Muscle layer of duodenum (tissue), 2 donors: ENCODE measurements around the gene MAPKAPK3.

Experiments used
- H3K27ac ChIP-seq: one replicate; pipeline ENCODE4 v1.7.0; 2013; ENCODE audit warnings: mild to moderate bottlenecking, low read length
- H3K27me3 ChIP-seq: one replicate; pipeline ENCODE4 v1.7.0; 2013; ENCODE audit warnings: low read depth, mild to moderate bottlenecking, control low read depth, low read length
- H3K36me3 ChIP-seq, 2 donors: one replicate each; pipeline ENCODE4 v1.7.0; 2013; ENCODE audit warnings: low read length in 2 of 2, control low read depth in 1 of 2, mild to moderate bottlenecking in 1 of 2; ENCODE audit not compliant: insufficient read depth in 2 of 2, control insufficient read depth in 1 of 2
- H3K4me1 ChIP-seq, 2 donors: one replicate each; pipeline ENCODE4 v1.7.0; 2013; ENCODE audit warnings: low read length in 2 of 2, mild to moderate bottlenecking in 2 of 2, control low read depth in 1 of 2, moderate library complexity in 1 of 2; ENCODE audit not compliant: insufficient read depth in 2 of 2, control insufficient read depth in 1 of 2
- H3K4me3 ChIP-seq, 2 donors: one replicate each; pipeline ENCODE4 v1.7.0; 2013; ENCODE audit warnings: low read length in 2 of 2, low read depth in 1 of 2, mild to moderate bottlenecking in 1 of 2
- H3K9me3 ChIP-seq, 2 donors: one replicate each; pipeline ENCODE4 v1.7.0; 2013; ENCODE audit warnings: low read length in 2 of 2, control low read depth in 1 of 2, mild to moderate bottlenecking in 1 of 2; ENCODE audit not compliant: control insufficient read depth in 1 of 2
- donor health status: healthy.

The MAPKAPK3 gene

GRCh38 chr3:50604110-50604621 lies 12.8 kb upstream of the MAPKAPK3 start:
- Histone ChIP-seq H3K36me3 (peaks cover 29 to 30% of the 10 kb centered on the region in 2 donors), H3K9me3 (no peaks in the 10 kb centered on the region), H3K27me3 (no peaks in the 10 kb centered on the region), H3K27ac (no peak overlapping the region), H3K4me3 (no peak overlapping the region), H3K4me1 (peaks cover 36 to 39% of the 10 kb centered on the region in 2 donors)

DNA sequence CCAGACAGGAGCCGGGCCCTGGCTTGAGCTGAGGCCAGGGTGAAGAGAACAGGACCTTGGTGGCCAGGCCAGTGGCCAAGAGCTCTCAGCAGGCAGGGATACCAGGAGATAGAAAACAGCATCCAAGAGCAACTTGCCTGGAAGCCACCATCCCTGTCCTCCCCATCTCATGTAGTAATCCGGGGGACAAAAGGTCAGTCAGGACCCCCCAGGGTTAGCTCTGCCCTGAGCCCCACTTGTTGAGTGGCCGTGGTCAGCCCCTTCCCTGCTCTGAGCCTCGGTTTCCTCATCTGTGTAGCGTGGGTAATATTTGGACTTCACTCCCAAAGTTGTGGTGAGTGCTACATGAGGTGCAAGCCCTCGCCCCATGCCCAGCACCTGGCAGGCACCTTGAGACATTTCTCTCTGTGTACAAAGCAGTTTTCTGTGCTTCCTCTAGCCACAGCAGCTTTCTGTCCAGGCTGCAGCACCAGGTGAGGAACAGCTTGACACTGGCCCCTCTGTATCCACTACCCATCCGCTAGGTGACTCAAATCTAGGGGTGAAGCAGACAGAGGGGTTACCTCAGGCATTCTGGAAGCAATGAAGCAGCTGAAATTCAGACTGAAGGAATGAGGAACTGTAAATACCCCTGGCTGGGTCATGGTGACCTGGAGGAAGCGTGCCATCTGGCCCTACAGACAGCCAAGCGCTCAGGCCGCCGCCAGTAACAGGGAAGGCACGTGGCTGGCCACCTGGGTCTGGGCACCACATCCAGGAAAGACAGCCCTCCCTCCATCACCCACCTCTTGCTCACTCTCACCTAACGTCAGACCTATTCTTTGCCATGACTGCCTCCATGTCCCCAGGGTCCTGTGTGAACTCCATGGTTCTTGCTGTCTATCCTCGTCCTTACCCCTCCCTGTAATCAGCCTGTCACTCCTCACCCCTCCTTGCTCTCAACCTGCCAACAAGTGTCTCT lies 12.0 kb upstream of the MAPKAPK3 start:
- no peaks in the 10 kb centered on the region for H3K27me3 ChIP-seq
- H3K36me3 ChIP-seq = peaks cover 29 to 30% of the 10 kb centered on the region in 2 donors
- H3K4me3 ChIP-seq = no peak overlapping the region
- H3K9me3 ChIP-seq = no peaks in the 10 kb centered on the region
- H3K27ac ChIP-seq = no peak overlapping the region
- H3K4me1 ChIP-seq = peaks cover 37 to 45% of the 10 kb centered on the region in 2 donors

GRCh38 chr3:50605901-50606326 lies 11.0 kb upstream of the MAPKAPK3 start:
- peaks cover 29 to 30% of the 10 kb centered on the region in 2 donors for H3K36me3 ChIP-seq
- H3K27me3 ChIP-seq = no peaks in the 10 kb centered on the region
- no peaks in the 10 kb centered on the region for H3K9me3 ChIP-seq
- no peak overlapping the region for H3K27ac ChIP-seq
- H3K4me1 ChIP-seq = peaks cover 31 to 44% of the 10 kb centered on the region in 2 donors
- H3K4me3 ChIP-seq = no peak overlapping the region

- Histone ChIP-seq H3K27me3 (no peaks in the 10 kb centered on the region), H3K9me3 (no peaks in the 10 kb centered on the region), H3K4me3 (no peak overlapping the region), H3K27ac (no peak overlapping the region), H3K4me1 (peaks cover 27 to 42% of the 10 kb centered on the region in 2 donors), H3K36me3 (peaks cover 29 to 30% of the 10 kb centered on the region in 2 donors)
Observed at GRCh38 chr3:50606596-50606995, 10.4 kb upstream of the MAPKAPK3 start.

DNA sequence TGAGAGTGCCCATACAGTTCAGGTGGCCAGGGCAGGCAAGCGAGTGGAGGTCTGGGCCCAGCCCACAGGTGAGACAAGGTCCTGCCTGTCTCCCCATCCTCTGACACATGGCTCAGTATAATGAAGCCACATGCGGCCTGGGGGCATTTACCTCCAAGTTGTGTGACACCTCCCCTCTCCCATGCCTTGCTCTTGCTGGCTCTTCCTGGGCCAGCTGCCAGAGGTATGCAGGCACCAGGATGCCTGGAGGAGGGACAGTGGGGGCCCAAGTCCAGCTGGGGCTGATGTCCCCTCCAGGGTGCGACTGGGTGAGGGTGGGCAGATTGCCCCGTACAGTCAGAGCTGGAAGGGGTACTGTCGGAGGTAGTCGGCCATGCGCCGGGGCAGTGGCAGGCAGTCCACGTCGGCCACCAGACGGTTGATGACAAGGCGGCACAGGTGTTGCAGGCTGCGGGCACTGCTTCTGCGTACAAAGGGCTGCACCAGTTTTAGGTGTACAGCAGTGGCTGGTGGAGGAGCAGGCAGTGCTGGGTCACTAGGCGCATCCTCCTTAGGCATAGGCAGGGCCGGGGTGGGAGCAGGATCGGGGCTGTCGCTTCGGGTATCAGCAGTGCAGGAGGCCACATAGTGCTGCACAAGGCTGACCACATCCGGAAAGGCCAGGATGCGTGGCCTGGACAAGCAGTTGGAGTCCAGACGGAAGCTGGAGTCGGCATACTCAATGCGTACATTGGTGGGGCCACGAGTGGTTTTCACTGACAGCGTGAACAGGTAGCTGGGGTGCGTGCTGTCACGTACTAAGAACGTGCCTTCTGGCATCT lies 9.5 kb upstream of the MAPKAPK3 start:
- H3K4me1 ChIP-seq = peaks cover 18 to 38% of the 10 kb centered on the region in 2 donors
- no peaks in the 10 kb centered on the region for H3K9me3 ChIP-seq
- peaks cover 29 to 30% of the 10 kb centered on the region in 2 donors for H3K36me3 ChIP-seq
- H3K27ac ChIP-seq = no peak overlapping the region
- H3K4me3 ChIP-seq = no peak overlapping the region
- H3K27me3 ChIP-seq = no peaks in the 10 kb centered on the region

DNA sequence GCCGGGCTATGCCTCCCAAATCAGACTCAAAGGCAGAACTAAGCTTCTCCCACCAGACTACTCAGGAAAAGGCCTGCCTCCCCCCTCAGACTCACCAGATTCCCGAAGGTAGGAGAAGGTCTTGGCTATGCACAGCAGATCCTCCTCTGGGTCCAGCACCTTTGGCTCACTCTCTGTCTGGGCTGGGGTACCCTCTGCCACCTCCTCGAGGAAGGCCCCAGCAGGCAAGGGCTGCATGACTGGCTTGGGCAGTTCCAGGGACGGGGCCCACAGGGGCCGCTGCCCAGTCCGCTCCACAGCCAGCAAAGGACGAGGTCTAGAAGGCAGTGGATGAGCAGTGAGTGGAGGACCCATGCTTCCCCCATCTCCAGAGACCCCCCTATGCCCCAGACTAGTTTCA lies 8.7 kb upstream of the MAPKAPK3 start:
- no peaks in the 10 kb centered on the region for H3K9me3 ChIP-seq
- H3K4me1 ChIP-seq = peaks cover 15 to 36% of the 10 kb centered on the region in 2 donors
- no peak overlapping the region for H3K4me3 ChIP-seq
- H3K36me3 ChIP-seq = peaks cover 29 to 30% of the 10 kb centered on the region in 2 donors
- no peaks in the 10 kb centered on the region for H3K27me3 ChIP-seq
- no peak overlapping the region for H3K27ac ChIP-seq

- H3K27ac ChIP-seq = no peak overlapping the region
- peaks cover 27 to 30% of the 10 kb centered on the region in 2 donors for H3K36me3 ChIP-seq
- H3K27me3 ChIP-seq = no peaks in the 10 kb centered on the region
- peaks cover 22 to 40% of the 10 kb centered on the region in 2 donors for H3K4me1 ChIP-seq
- peak overlapping the region; percentile 77 to 83 for H3K4me3 ChIP-seq
- no peaks in the 10 kb centered on the region for H3K9me3 ChIP-seq
Observed at GRCh38 chr3:50609071-50609762, 7.7 kb upstream of the MAPKAPK3 start.

GRCh38 chr3:50609763-50610085 lies 7.2 kb upstream of the MAPKAPK3 start:
- Histone ChIP-seq H3K27me3 (no peaks in the 10 kb centered on the region), H3K4me1 (peaks cover 22 to 40% of the 10 kb centered on the region in 2 donors), H3K4me3 (peak overlapping the region; percentile 77 to 83), H3K36me3 (peaks cover 24 to 27% of the 10 kb centered on the region in 2 donors), H3K27ac (no peak overlapping the region), H3K9me3 (no peaks in the 10 kb centered on the region)

DNA sequence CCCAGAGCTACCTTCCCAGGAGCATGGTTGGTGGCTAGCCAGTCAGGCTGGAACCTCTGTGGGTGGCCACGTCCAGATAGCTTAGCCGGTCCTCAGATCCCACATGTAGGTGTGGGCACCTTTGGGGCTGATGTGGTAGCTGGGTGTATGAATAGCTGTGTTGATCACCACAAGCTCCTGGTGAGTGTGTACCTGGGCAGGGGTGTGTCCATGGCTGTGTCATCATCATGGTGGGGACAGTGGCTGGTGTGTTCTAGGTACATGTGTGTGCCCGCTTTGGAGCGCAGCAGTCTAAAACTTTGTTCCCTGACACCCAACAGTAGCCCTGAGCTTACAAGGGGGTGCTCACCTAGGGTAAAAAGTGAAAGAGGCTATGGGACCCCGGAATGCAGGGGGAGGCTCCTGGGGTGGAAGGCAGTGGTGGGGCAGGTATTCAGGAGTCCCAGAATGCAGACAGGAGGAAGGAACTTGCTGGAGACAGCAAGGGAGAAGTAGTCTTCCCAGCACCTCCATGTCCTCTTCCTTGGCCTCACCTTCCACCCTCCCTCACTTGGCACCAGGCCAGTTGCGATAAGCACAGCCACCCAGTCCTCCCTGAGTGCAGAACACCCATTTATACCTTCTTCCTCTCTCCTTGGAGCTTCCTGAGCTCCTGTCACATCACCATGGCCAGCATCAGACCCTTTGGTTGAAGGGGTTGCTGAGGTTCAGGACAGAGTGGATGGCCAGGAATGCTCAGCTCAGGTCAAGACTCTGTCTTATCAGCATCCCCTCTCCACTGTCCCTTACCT lies 6.6 kb upstream of the MAPKAPK3 start:
- H3K4me3 ChIP-seq = peak overlapping the region; percentile 77 to 83
- H3K27ac ChIP-seq = peak overlapping the region; percentile 61
- peaks cover 21 to 40% of the 10 kb centered on the region in 2 donors for H3K4me1 ChIP-seq
- no peaks in the 10 kb centered on the region for H3K27me3 ChIP-seq
- H3K36me3 ChIP-seq = peaks cover 21 to 25% of the 10 kb centered on the region in 2 donors
- H3K9me3 ChIP-seq = no peaks in the 10 kb centered on the region

DNA sequence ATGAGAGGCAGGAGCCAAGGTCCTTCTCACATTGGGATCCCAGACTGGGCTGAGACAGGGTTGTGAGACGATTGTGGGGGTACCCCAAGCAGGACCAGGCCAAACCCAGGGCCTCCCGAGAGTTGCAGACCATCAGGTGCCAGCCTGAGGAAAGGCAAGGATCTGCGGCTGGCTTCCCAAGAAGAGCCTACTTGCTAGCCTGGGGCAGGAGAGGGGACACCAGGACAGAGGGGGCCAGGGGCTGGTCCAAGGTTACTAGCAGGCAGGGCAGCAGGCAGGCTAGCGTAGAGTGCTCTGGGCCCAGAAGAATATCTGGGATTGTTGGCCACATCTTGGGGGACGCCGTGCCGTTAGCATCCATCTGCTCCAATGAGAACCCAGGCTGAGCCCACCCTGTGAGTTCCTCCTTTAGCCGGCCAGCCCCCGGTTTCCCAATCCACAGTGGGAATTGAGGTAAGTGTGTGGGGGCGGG lies 5.9 kb upstream of the MAPKAPK3 start:
- Histone ChIP-seq H3K4me1 (peaks cover 18 to 40% of the 10 kb centered on the region in 2 donors), H3K27me3 (no peaks in the 10 kb centered on the region), H3K9me3 (no peaks in the 10 kb centered on the region), H3K4me3 (peak overlapping the region; percentile 77 to 83), H3K36me3 (peaks cover 18 to 21% of the 10 kb centered on the region in 2 donors), H3K27ac (peak overlapping the region; percentile 61)
